RWPE2 (cell line): ENCODE data around the gene ADGRB3.

Experiments used
- ATAC-seq: fragments of 200-7000 bp; cut with Tn5 transposase; 3 replicates; pipeline ENCODE4 v1.9.1; 2021; ENCODE audit warnings: low read depth
- DNase-seq: peaks from one replicate; pipeline ENCODE4 v3.0.0-alpha.2; 2020; ENCODE audit warnings: low spot score
- H3K27ac ChIP-seq: fragments of 450-650 bp; 2 replicates; pipeline ENCODE4 v1.5.1; 2017; ENCODE audit warnings: mild to moderate bottlenecking; ENCODE audit not compliant: poor library complexity, severe bottlenecking
- H3K27me3 ChIP-seq: fragments of 250-450 bp; sonication (Bioruptor Pico); 2 replicates; pipeline ENCODE4 v1.5.1; 2021; ENCODE audit warnings: mild to moderate bottlenecking, moderate library complexity; ENCODE audit not compliant: insufficient read depth, poor library complexity, severe bottlenecking
- H3K36me3 ChIP-seq: fragments of 250-450 bp; sonication (Bioruptor Pico); 2 replicates; pipeline ENCODE4 v1.5.1; 2020; ENCODE audit warnings: low read depth, mild to moderate bottlenecking, moderate library complexity
- H3K4me1 ChIP-seq: fragments of 250-450 bp; sonication (Bioruptor Pico); 2 replicates; pipeline ENCODE4 v1.5.1; 2021; ENCODE audit warnings: mild to moderate bottlenecking, moderate library complexity; ENCODE audit not compliant: insufficient read depth, poor library complexity, severe bottlenecking
- H3K4me3 ChIP-seq: fragments of 250-450 bp; sonication (Bioruptor Pico); 2 replicates; pipeline ENCODE4 v1.5.1; 2021; ENCODE audit warnings: mild to moderate bottlenecking, moderate library complexity; ENCODE audit not compliant: severe bottlenecking
- H3K9me3 ChIP-seq: fragments of 250-450 bp; sonication (Bioruptor Pico); 2 replicates; pipeline ENCODE4 v1.5.1; 2021; ENCODE audit warnings: mild to moderate bottlenecking, moderate library complexity; ENCODE audit not compliant: severe bottlenecking
- TF ChIP-seq, protein P1 (sequence below): fragments of 450-650 bp; IDR thresholded peaks from one replicate; pipeline ENCODE4 v1.5.1; 2017; ENCODE audit warnings: mild to moderate bottlenecking, moderate library complexity; ENCODE audit not compliant: poor library complexity, severe bottlenecking

The ADGRB3 gene

DNA sequence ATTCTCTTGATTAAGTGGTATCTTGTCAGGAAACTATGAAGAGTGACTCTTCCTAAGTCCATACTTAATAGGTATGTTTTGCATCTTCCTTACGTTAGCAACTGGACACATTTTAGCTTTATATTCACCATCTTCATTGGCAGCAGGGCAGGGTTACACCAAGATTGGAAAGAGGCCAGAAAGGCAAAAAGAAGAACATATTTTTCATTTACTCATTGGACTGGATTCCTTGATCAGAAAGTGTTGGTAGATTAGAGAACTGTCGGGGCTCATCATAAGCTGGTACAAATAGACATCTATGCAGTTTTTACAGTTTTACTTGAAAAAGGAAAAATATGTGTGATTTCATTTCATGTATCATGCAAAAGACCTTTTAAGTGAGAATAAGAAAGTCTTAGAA, 696.8 kb downstream of the ADGRB3 start:
- Histone ChIP-seq H3K9me3 (no peaks in the 10 kb centered on the region), H3K27me3 (no peaks in the 10 kb centered on the region), H3K36me3 (no peaks in the 10 kb centered on the region), H3K4me3 (no peak overlapping the region), H3K27ac (no peak overlapping the region), H3K4me1 (no peaks in the 10 kb centered on the region)
- ATAC-seq (no peak), DNase-seq (no peak)
- TF ChIP-seq, protein P1, sequence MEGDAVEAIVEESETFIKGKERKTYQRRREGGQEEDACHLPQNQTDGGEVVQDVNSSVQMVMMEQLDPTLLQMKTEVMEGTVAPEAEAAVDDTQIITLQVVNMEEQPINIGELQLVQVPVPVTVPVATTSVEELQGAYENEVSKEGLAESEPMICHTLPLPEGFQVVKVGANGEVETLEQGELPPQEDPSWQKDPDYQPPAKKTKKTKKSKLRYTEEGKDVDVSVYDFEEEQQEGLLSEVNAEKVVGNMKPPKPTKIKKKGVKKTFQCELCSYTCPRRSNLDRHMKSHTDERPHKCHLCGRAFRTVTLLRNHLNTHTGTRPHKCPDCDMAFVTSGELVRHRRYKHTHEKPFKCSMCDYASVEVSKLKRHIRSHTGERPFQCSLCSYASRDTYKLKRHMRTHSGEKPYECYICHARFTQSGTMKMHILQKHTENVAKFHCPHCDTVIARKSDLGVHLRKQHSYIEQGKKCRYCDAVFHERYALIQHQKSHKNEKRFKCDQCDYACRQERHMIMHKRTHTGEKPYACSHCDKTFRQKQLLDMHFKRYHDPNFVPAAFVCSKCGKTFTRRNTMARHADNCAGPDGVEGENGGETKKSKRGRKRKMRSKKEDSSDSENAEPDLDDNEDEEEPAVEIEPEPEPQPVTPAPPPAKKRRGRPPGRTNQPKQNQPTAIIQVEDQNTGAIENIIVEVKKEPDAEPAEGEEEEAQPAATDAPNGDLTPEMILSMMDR, result no peak

DNA sequence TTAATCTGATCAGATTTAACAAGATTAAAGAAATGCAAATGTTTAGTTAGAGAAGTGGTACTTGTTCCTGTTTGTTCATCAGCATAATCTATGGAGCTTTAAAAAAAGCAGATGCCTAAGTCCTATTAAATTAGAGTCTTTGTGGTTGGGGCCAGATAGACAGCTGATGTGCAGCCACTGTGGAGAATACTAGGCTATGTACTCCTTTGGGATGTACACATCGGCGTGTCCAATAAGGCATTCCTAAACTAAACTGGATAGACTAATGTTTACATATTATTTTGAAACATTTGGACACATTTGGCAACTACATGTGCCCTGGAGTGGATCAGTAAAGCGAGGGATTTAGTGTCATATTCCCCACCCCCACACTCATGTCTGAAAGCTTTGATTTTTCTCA, 702.2 kb downstream of the ADGRB3 start:
- no peaks in the 10 kb centered on the region for H3K27me3 ChIP-seq
- ATAC-seq (no peak), DNase-seq (no peak)
- no peak overlapping the region for H3K4me3 ChIP-seq
- no peaks in the 10 kb centered on the region for H3K36me3 ChIP-seq
- TF ChIP-seq, protein P1, result no peak
- H3K9me3 ChIP-seq, result no peaks in the 10 kb centered on the region
- no peaks in the 10 kb centered on the region for H3K4me1 ChIP-seq
- no peak overlapping the region for H3K27ac ChIP-seq

DNA sequence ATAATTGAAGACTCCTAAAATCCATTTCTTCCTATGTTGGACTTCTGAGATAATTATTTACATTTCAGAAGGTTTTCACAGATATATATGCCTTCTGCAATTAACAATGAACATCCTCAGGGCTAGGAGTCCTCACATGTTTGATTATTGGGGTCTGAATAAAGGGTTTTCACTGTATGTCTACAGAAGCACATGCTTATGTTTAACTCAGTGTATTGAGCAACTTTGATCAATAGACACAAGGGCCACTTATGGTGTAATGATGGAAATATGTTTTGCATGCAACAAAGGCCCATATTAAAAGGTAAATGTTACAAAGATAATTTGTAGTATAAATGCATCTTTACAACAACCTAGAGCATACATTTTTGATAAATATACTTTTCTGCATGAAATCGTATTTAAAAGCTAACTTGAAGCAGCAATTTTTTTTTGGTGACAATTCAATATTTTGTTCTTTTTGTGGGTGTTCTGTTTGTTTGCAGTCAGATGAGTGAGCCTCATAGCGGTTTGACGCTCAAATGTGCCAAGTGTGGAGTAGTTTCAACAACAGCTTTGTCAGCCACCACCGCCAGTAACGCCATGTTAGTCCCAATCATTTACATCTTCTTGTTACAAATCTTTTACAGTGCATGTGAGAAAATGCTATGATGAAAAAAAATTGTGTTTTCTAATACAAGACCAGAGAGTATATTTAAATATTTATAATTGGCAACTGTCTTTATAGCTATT, 703.5 kb downstream of the ADGRB3 start:
- no peak for DNase-seq
- ATAC-seq, result no peak
- Histone ChIP-seq H3K36me3 (no peaks in the 10 kb centered on the region), H3K4me1 (no peaks in the 10 kb centered on the region), H3K27me3 (no peaks in the 10 kb centered on the region), H3K9me3 (no peaks in the 10 kb centered on the region), H3K27ac (no peak overlapping the region), H3K4me3 (no peak overlapping the region)
- TF ChIP-seq, protein P1, result no peak

DNA sequence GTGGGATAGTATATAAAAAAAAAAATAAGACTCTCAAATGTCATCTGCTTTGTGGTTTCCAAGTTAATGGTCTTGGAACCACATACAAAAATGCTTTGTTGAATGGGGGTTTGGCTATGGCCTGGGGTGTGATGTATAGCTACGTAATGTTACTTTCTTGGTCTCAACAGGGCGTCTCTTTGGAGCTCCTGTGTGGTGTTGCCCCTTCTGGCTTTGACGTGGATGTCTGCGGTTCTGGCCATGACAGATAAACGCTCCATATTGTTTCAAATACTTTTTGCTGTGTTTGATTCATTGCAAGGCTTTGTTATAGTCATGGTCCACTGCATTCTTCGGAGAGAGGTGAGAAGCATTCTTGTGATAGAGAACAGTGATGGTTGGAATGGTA, 704.1 kb downstream of the ADGRB3 start:
- TF ChIP-seq, protein P1, result no peak
- H3K4me3 ChIP-seq, result no peak overlapping the region
- no peaks in the 10 kb centered on the region for H3K4me1 ChIP-seq
- DNase-seq, result no peak
- H3K27me3 ChIP-seq, result no peaks in the 10 kb centered on the region
- H3K9me3 ChIP-seq, result no peaks in the 10 kb centered on the region
- ATAC-seq, result no peak
- no peaks in the 10 kb centered on the region for H3K36me3 ChIP-seq
- H3K27ac ChIP-seq, result no peak overlapping the region

DNA sequence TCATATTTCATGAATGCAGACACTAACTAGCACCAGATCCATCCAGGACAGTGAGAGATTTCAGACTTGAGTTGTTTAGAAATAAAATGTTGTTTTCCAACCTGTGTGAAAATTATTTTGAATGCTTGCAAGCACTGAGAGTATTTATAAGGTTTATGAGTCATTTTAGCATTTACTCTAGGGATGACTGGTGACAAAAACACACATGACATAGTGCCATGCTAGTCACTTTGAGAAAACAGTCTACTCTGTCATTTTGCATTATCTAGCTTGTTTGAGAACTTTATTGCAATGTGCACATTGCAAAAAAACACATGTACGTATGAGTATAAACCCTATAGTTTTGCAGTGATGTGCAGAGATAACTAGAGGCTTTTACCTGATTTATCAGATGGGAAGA, 705.1 kb downstream of the ADGRB3 start:
- H3K36me3 ChIP-seq, result no peaks in the 10 kb centered on the region
- H3K27ac ChIP-seq, result no peak overlapping the region
- no peak overlapping the region for H3K4me3 ChIP-seq
- H3K27me3 ChIP-seq, result no peaks in the 10 kb centered on the region
- H3K4me1 ChIP-seq, result no peaks in the 10 kb centered on the region
- H3K9me3 ChIP-seq, result no peaks in the 10 kb centered on the region
- ATAC-seq (no peak), DNase-seq (no peak)
- TF ChIP-seq, protein P1, result no peak
